KOPT-K1 (cell line): Measurements from ENCODE around the gene SPATS2.
"Not testable (repeated sequence)": the region's sequence is repeated elsewhere in the genome, so short reads cannot be mapped to it uniquely, and the experiment has no call there.

Source experiments
- H3K27ac ChIP-seq: fragments of 200-600 bp; sonication (generic); 2 replicates; pipeline ENCODE4 v1.5.1; 2016; ENCODE audit warnings: antibody characterized with exemption, mild to moderate bottlenecking, low read depth, low read length; ENCODE audit not compliant: poor library complexity, severe bottlenecking
- H3K36me3 ChIP-seq: fragments of 200-600 bp; sonication (generic); 2 replicates; pipeline ENCODE4 v1.5.1; 2017; ENCODE audit warnings: antibody characterized with exemption, mild to moderate bottlenecking, low read length, moderate library complexity; ENCODE audit not compliant: insufficient read depth
- H3K9me3 ChIP-seq: fragments of 200-600 bp; sonication (generic); 2 replicates; pipeline ENCODE4 v1.5.1; 2017; ENCODE audit warnings: antibody characterized with exemption, low read length, mild to moderate bottlenecking; ENCODE audit not compliant: insufficient read depth, poor library complexity, severe bottlenecking

The SPATS2 gene

GRCh38 chr12:49358483-49359141, 8.7 kb upstream of the SPATS2 start:
- no peaks in the 10 kb centered on the region for H3K9me3 ChIP-seq
- no peak overlapping the region for H3K27ac ChIP-seq
- H3K36me3 ChIP-seq = no peaks in the 10 kb centered on the region

- Histone ChIP-seq H3K36me3 (no peaks in the 10 kb centered on the region), H3K27ac (no peak overlapping the region), H3K9me3 (no peaks in the 10 kb centered on the region)
Measured at GRCh38 chr12:49359671-49360070, 7.6 kb upstream of the SPATS2 start.

- Histone ChIP-seq H3K36me3 (no peaks in the 10 kb centered on the region), H3K27ac (no peak overlapping the region), H3K9me3 (no peaks in the 10 kb centered on the region)
Measured at GRCh38 chr12:49362077-49362476, 5.2 kb upstream of the SPATS2 start.

GRCh38 chr12:49364989-49365388, 2.3 kb upstream of the SPATS2 start:
- H3K9me3 ChIP-seq = no peaks in the 10 kb centered on the region
- no peak overlapping the region for H3K27ac ChIP-seq

GRCh38 chr12:49365542-49365941, 1.7 kb upstream of the SPATS2 start:
- Histone ChIP-seq H3K27ac (no peak overlapping the region), H3K9me3 (no peaks in the 10 kb centered on the region)

More at GRCh38 chr12:49364989-49365388, 2.3 kb upstream of the SPATS2 start:
- H3K36me3 ChIP-seq = no peaks in the 10 kb centered on the region

GRCh38 chr12:49366096-49366651, 1.1 kb upstream of the SPATS2 start:
- Histone ChIP-seq H3K36me3 (0 out of 2 replicates have a peak, but pooled peaks cover 2% of the 10 kb centered on the region), H3K27ac (peak overlapping the region; percentile 94)

More at GRCh38 chr12:49365542-49365941, 1.7 kb upstream of the SPATS2 start:
- no peaks in the 10 kb centered on the region for H3K36me3 ChIP-seq

GRCh38 chr12:49366652-49367380, 446 bp upstream of the SPATS2 start:
- Histone ChIP-seq H3K36me3 (peaks cover 8% of the 10 kb centered on the region; the same call in 1 of the 2 replicates), H3K27ac (peak overlapping the region; percentile 94), H3K9me3 (no peaks in the 10 kb centered on the region)

More at GRCh38 chr12:49366096-49366651, 1.1 kb upstream of the SPATS2 start:
- no peaks in the 10 kb centered on the region for H3K9me3 ChIP-seq

GRCh38 chr12:49368240-49368600, 958 bp downstream of the SPATS2 start:
- Histone ChIP-seq H3K27ac (no peak overlapping the region), H3K9me3 (no peaks in the 10 kb centered on the region), H3K36me3 (peaks cover 12% of the 10 kb centered on the region; the same call in 1 of the 2 replicates)

- Histone ChIP-seq H3K9me3 (no peaks in the 10 kb centered on the region), H3K27ac (no peak overlapping the region), H3K36me3 (peaks cover 20% of the 10 kb centered on the region; the same call in 1 of the 2 replicates)
Measured at GRCh38 chr12:49369411-49370145, 2.3 kb downstream of the SPATS2 start.

- Histone ChIP-seq H3K36me3 (peaks cover 20% of the 10 kb centered on the region; the same call in 1 of the 2 replicates), H3K27ac (no peak overlapping the region), H3K9me3 (no peaks in the 10 kb centered on the region)
Measured at GRCh38 chr12:49370539-49370938, 3.3 kb downstream of the SPATS2 start.

- H3K27ac ChIP-seq = no peak overlapping the region
- H3K36me3 ChIP-seq = peaks cover 20% of the 10 kb centered on the region; the same call in 1 of the 2 replicates
- H3K9me3 ChIP-seq = no peaks in the 10 kb centered on the region
Measured at GRCh38 chr12:49375406-49375805, 8.1 kb downstream of the SPATS2 start.

GRCh38 chr12:49377386-49377785, 10.1 kb downstream of the SPATS2 start:
- Histone ChIP-seq H3K27ac (no peak overlapping the region), H3K9me3 (no peaks in the 10 kb centered on the region)

GRCh38 chr12:49380184-49380583, 12.9 kb downstream of the SPATS2 start:
- not testable (repeated sequence) for H3K9me3 ChIP-seq, H3K36me3 ChIP-seq, H3K27ac ChIP-seq

More at GRCh38 chr12:49377386-49377785, 10.1 kb downstream of the SPATS2 start:
- peaks cover 12% of the 10 kb centered on the region; the same call in 1 of the 2 replicates for H3K36me3 ChIP-seq

GRCh38 chr12:49388682-49389386, 21.6 kb downstream of the SPATS2 start:
- Histone ChIP-seq H3K9me3 (no peaks in the 10 kb centered on the region), H3K36me3 (no peaks in the 10 kb centered on the region), H3K27ac (no peak overlapping the region)
